H1 (cell line): ENCODE measurements around the gene HACD3. TPM values are rescaled to one million over a fixed set of nuclear protein-coding genes. Genes with fewer than 3 reads are reported as not detected.

ENCODE experiments used
- TBP ChIP-seq: IDR thresholded peaks from 2 replicates; pipeline ENCODE4 v1.6.1; 2011; ENCODE audit warnings: low read depth, low read length, improper control_type of control experiment
- polyA plus RNA-seq, 7 experiments: library from polyadenylated mRNA; depleted of rRNA in 3 of 7; stranded (reverse) in 5 of 7; unstranded in 2 of 7; fragments of >200 nt in 5 of 7; fragments of 200-250 nt in 2 of 7; gene quantifications; 1 replicate in 5 of 7; 2 replicates in 1 of 7; 4 replicates in 1 of 7; pipeline versions ENCODE4 v1.2.1 to v1.2.3, GENCODE V29; 2011 to 2013; ENCODE audit warnings: missing spikeins in 2 of 7, mixed read lengths in 2 of 7
- total RNA-seq: library from RNA; stranded (reverse); fragmentation: NEBNext Ultra II Directional; extraction: Animal tissue kit (Norgen Biotek cat#: 25700); gene quantifications from 2 replicates; pipeline ENCODE4 v1.2.1, GENCODE V29; 2021

HACD3 gene
- total and polyA plus RNA-seq, 2 of the 8 experiments (the other 6 are each of a cell fraction or from before 2014, with no cell fraction given), result 78.8 to 120 TPM

DNA sequence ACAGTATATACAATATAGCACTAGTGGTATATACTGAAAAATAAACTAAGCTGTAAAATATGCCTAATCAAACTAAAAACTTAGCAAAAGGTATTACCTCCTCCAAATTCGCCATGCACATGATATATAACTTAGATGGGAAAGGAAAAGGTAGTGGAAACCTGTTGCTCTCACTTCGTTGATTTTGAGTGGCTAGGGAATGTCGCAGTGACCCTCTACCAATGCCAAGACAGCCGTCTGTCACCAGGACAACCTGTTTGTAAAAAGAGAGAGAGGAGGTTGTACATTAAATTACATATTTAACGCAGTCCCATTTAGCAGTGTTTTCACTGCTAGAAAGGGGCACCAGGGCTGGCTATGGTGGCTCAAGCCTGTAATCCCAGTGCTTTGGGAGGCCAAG lies 69.4 kb downstream of the HACD3 start (continued):
- TF ChIP-seq TBP, result no peak
